ENCODE data around the gene TRMT10C. TPM values are rescaled to one million over a fixed set of nuclear protein-coding genes. Genes with fewer than 3 reads are reported as not detected.

The TRMT10C gene
- total RNA-seq, 1 donor from 2014 or later = 14.7 TPM

GRCh38 chr3:101518421-101518871 is 43.2 kb upstream of the TRMT10C start:
- intact Hi-C loops (cut with DNase I) = loop anchor here (10.0 kb wide), 1 partner anchor 56 kb away; the partner anchor contains the start of gene PCNP
- no peaks in the 10 kb centered on the region for H3K27me3 ChIP-seq
- H3K4me3 ChIP-seq = no peak overlapping the region
- H3K4me1 ChIP-seq = peaks cover 5% of the 10 kb centered on the region
- H3K9me3 ChIP-seq = no peaks in the 10 kb centered on the region
- H3K36me3 ChIP-seq = no peaks in the 10 kb centered on the region
- TF ChIP-seq POLR2AphosphoS5 (IDR thresholded peaks at IDR 0.05; ENCODE audit: insufficient read depth in 1 of 2, low read depth in 1 of 2) (no peak), CTCF (IDR thresholded peaks at IDR 0.05) (no peak), POLR2A (IDR thresholded peaks at IDR 0.05) (no peak)
- no peak for DNase-seq (ENCODE audit: extremely low spot score in 2 of 2)
- no peak overlapping the region for H3K27ac ChIP-seq

- intact Hi-C loops (cut with DNase I) = loop anchor here (10.0 kb wide), 1 partner anchor 55 kb away; the partner anchor contains the start of gene PCNP
- Histone ChIP-seq H3K9me3 (no peaks in the 10 kb centered on the region), H3K27me3 (no peaks in the 10 kb centered on the region), H3K4me1 (no peaks in the 10 kb centered on the region), H3K36me3 (no peaks in the 10 kb centered on the region), H3K4me3 (no peak overlapping the region), H3K27ac (no peak overlapping the region)
- TF ChIP-seq CTCF (IDR thresholded peaks at IDR 0.05) = no peak
- no peak for TF ChIP-seq POLR2AphosphoS5 (IDR thresholded peaks at IDR 0.05; ENCODE audit: insufficient read depth in 1 of 2, low read depth in 1 of 2)
- TF ChIP-seq POLR2A (IDR thresholded peaks at IDR 0.05) = no peak
- DNase-seq (ENCODE audit: extremely low spot score in 2 of 2) = no peak
Observed at GRCh38 chr3:101519685-101520365, 41.8 kb upstream of the TRMT10C start.

- no peaks in the 10 kb centered on the region for H3K4me1 ChIP-seq
- no peak overlapping the region for H3K27ac ChIP-seq
- H3K36me3 ChIP-seq = no peaks in the 10 kb centered on the region
- no peaks in the 10 kb centered on the region for H3K9me3 ChIP-seq
- intact Hi-C loops (cut with DNase I) = no loop called here
- H3K27me3 ChIP-seq = no peaks in the 10 kb centered on the region
- H3K4me3 ChIP-seq = no peak overlapping the region
- no peak for DNase-seq (ENCODE audit: extremely low spot score in 2 of 2)
- no peak for TF ChIP-seq POLR2A (IDR thresholded peaks at IDR 0.05)
Observed at GRCh38 chr3:101521211-101521701, 40.4 kb upstream of the TRMT10C start.

DNA sequence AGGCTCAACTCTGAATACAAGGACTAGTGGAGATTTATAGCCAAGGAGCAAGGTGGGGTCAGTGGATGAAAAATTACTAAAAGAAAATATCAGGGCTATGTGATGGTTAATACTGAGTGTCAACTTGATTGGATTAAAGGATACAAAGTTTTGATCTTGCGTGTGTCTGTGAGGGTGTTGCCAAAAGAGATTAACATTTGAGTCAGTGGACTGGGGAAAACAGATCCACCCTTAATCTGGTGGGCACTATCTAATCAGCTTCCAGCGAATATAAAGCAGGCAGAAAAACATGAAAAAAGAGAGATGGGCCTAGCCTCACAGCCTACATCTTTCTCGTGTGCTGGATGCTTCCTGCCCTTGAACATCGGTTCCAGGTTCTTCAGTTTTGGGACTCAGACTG is 34.2 kb upstream of the TRMT10C start:
- no peaks in the 10 kb centered on the region for H3K27me3 ChIP-seq
- no peaks in the 10 kb centered on the region for H3K9me3 ChIP-seq
- H3K4me1 ChIP-seq = no peaks in the 10 kb centered on the region
- no peak for TF ChIP-seq CTCF (IDR thresholded peaks at IDR 0.05)
- TF ChIP-seq POLR2AphosphoS5 (IDR thresholded peaks at IDR 0.05; ENCODE audit: insufficient read depth in 1 of 2, low read depth in 1 of 2) = no peak
- no peak for TF ChIP-seq POLR2A (IDR thresholded peaks at IDR 0.05)
- H3K4me3 ChIP-seq = no peak overlapping the region
- H3K36me3 ChIP-seq = no peaks in the 10 kb centered on the region
- no peak for DNase-seq (ENCODE audit: extremely low spot score in 2 of 2)
- intact Hi-C loops (cut with DNase I) = no loop called here
- H3K27ac ChIP-seq = no peak overlapping the region

- H3K27ac ChIP-seq = no peak overlapping the region
- H3K36me3 ChIP-seq = no peaks in the 10 kb centered on the region
- H3K27me3 ChIP-seq = no peaks in the 10 kb centered on the region
- no peak for DNase-seq (ENCODE audit: extremely low spot score in 2 of 2)
- no peaks in the 10 kb centered on the region for H3K9me3 ChIP-seq
- H3K4me3 ChIP-seq = no peak overlapping the region
- TF ChIP-seq POLR2AphosphoS5 (IDR thresholded peaks at IDR 0.05; ENCODE audit: insufficient read depth in 1 of 2, low read depth in 1 of 2) (no peak), CTCF (IDR thresholded peaks at IDR 0.05) (no peak), POLR2A (IDR thresholded peaks at IDR 0.05) (no peak)
- no peaks in the 10 kb centered on the region for H3K4me1 ChIP-seq
- intact Hi-C loops (cut with DNase I) = no loop called here
Observed at GRCh38 chr3:101527906-101528305, 33.8 kb upstream of the TRMT10C start.

All from vagina (tissue), 2 donors.